GM18868 (cell line): Measurements from ENCODE around the gene PELO.

Experiments
- ATAC-seq: cut with Tn5 transposase; IDR thresholded peaks from one replicate; pipeline ENCODE4 v1.9.1; 2021; ENCODE audit warnings: mild to moderate bottlenecking, moderate library complexity; ENCODE audit not compliant: unreplicated experiment

Gene PELO

DNA sequence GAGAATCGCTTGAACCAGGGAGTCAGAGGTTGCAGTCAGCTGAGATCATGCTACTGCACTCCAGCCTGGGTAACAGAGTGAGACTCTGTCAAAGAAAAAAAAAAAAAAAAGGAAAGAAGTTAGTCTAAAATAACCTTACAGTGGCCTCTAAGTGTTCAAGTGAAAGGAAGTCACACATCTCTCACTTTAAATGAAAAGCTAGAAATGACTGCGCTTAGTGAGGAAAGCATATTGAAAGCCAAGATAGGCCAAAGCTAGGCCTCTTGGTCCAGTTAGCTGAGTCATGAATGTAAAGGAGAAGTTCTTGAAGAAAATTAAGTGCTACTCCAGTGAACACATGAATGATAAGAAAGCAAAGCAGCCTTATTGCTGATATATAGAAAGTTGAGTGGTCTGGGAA, 38.1 kb downstream of the PELO start:
- peak; percentile 85 for ATAC-seq

GRCh38 chr5:52827815-52828214, 40.1 kb downstream of the PELO start:
- no peak for ATAC-seq

GRCh38 chr5:52829664-52830063, 41.9 kb downstream of the PELO start:
- ATAC-seq, result no peak

- ATAC-seq, result no peak
Observed at GRCh38 chr5:52830650-52831049, 42.9 kb downstream of the PELO start.

GRCh38 chr5:52831786-52832511, 44.2 kb downstream of the PELO start:
- ATAC-seq, result no peak

DNA sequence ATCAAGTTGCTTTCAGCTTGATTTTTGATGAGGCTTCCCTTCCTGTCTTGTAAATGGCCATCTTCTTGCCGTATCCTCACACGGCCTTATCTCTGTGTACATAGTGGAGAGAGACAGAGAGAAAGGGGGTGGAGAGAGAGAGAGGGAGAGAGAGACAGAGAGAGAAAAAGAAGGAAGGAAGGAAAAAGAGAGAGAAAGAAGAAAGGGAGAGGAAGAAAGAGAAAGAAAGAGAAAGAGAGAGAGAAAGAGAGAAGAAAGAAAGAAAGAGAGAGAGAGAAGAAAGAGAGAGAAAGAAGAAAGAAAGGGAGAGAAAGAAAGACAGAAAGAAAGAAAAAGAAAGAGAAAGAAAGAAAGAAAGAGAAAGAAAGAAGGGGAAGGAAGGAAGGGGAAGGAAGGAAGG, 46.6 kb downstream of the PELO start:
- ATAC-seq, result no peak

GRCh38 chr5:52837068-52837467, 49.4 kb downstream of the PELO start:
- ATAC-seq, result no peak
